Sigmoid colon (tissue), 4 donors: Measurements from ENCODE around the gene SBK1.

Experiments
- CTCF ChIP-seq, 4 experiments: fragments of 450-650 bp in 3 of 4; fragments of 200-600 bp in 1 of 4; IDR thresholded peaks; one replicate each; pipeline ENCODE4 v1.5.1; 2016 to 2019; ENCODE audit warnings: antibody characterized with exemption in 4 of 4, mild to moderate bottlenecking in 3 of 4, moderate library complexity in 2 of 4
- EP300 ChIP-seq, 4 donors: sonication (generic); formaldehyde crosslinking; IDR thresholded peaks; one replicate each; pipeline ENCODE4 v1.6.1; 2017; ENCODE audit warnings: antibody characterized with exemption in 4 of 4
- POLR2A ChIP-seq, 2 donors: fragments of 450-650 bp; IDR thresholded peaks; one replicate each; pipeline ENCODE4 v1.6.1; 2016; ENCODE audit warnings: antibody characterized with exemption in 2 of 2, mild to moderate bottlenecking in 2 of 2, moderate library complexity in 2 of 2
- POLR2AphosphoS5 ChIP-seq, 4 donors: sonication (generic); formaldehyde crosslinking; IDR thresholded peaks; one replicate each; pipeline ENCODE4 v1.6.1; 2017; ENCODE audit warnings: antibody characterized with exemption in 4 of 4

GRCh38 chr16:28282045-28282444 is 10.3 kb upstream of the SBK1 start:
- TF ChIP-seq CTCF (IDR thresholded peaks at IDR 0.05) = no peak
- TF ChIP-seq POLR2A (IDR thresholded peaks at IDR 0.05) = no peak
- TF ChIP-seq EP300 (IDR thresholded peaks at IDR 0.05) = no peak
- no peak for TF ChIP-seq POLR2AphosphoS5 (IDR thresholded peaks at IDR 0.05)
